K562 (cell line): Measurements from ENCODE around the gene DCTN2. TPM values are rescaled to one million over a fixed set of nuclear protein-coding genes. Genes with fewer than 3 reads are reported as not detected.
A peak's percentile ranks its signal among the peaks of the same experiment; 100 is the strongest.

Experiments used
- ARNT ChIP-seq, 2 experiments: fragments of 450-650 bp; IDR thresholded peaks; 2 replicates each; pipeline ENCODE4 v1.6.1; 2016; ENCODE audit warnings: mild to moderate bottlenecking in 1 of 2
- CEBPG ChIP-seq, 3 experiments: fragments of 200-800 bp in 1 of 3; sonication (Bioruptor generic) in 1 of 3; sonication (generic) in 1 of 3; formaldehyde crosslinking in 1 of 3; IDR thresholded peaks in 2 of 3; conservative IDR thresholded peaks in 1 of 3; 2 replicates each; pipeline versions ENCODE4 v1.6.1 to v1.8.0; 2016 to 2022; ENCODE audit warnings: missing compliant biosample characterization in 2 of 3, missing genetic modification characterization in 2 of 3, mild to moderate bottlenecking in 1 of 3, missing genetic modification reagents in 1 of 3
- DDX20 ChIP-seq: fragments of 450-650 bp; IDR thresholded peaks from 2 replicates; pipeline ENCODE4 v1.6.1; 2016; ENCODE audit warnings: missing genetic modification characterization, low read depth, mild to moderate bottlenecking, missing compliant biosample characterization, moderate library complexity
- E2F1 ChIP-seq: sonication (generic); formaldehyde crosslinking; IDR thresholded peaks from 2 replicates; pipeline ENCODE4 v1.8.1; 2023; ENCODE audit warnings: mild to moderate bottlenecking, missing genetic modification reagents, moderate library complexity
- HIVEP1 ChIP-seq: fragments of 250-450 bp; sonication (Bioruptor Pico); IDR thresholded peaks from 2 replicates; pipeline ENCODE4 v1.4.0; 2020; ENCODE audit warnings: mild to moderate bottlenecking
- HNRNPL ChIP-seq: fragments of 200-400 bp; formaldehyde crosslinking; IDR thresholded peaks from 2 replicates; pipeline ENCODE4 v1.6.1; 2017; ENCODE audit warnings: low read depth, mild to moderate bottlenecking, low read length
- MCM2 ChIP-seq: fragments of 450-650 bp; IDR thresholded peaks from 2 replicates; pipeline ENCODE4 v1.6.1; 2017; ENCODE audit warnings: low read depth, mild to moderate bottlenecking
- PCBP1 ChIP-seq: fragments of 200-400 bp; formaldehyde crosslinking; IDR thresholded peaks from 2 replicates; pipeline ENCODE4 v1.6.1; 2018; ENCODE audit warnings: mild to moderate bottlenecking, low read depth, low read length; ENCODE audit not compliant: poor library complexity, severe bottlenecking
- SMAD2 ChIP-seq: fragments of 150-350 bp; IDR thresholded peaks from 2 replicates; pipeline ENCODE4 v1.6.1; 2014; ENCODE audit warnings: low read depth, mild to moderate bottlenecking, low read length
- TRIM28 ChIP-seq: fragments of 450-650 bp; IDR thresholded peaks from 2 replicates; pipeline ENCODE4 v1.6.1; 2017
- ZNF274 ChIP-seq: IDR thresholded peaks from 2 replicates; pipeline ENCODE4 v1.6.1; 2011; ENCODE audit warnings: low read depth, mild to moderate bottlenecking, low read length, moderate library complexity, borderline replicate concordance
- ZNF316 ChIP-seq: fragments of 450-650 bp; IDR thresholded peaks from 2 replicates; pipeline ENCODE4 v1.6.1; 2016
- polyA plus RNA-seq, 8 experiments: library from polyadenylated mRNA; depleted of rRNA in 4 of 8; stranded (reverse) in 5 of 8; unstranded in 3 of 8; fragments of >200 nt; fragmentation: Nextera tagmentation in 2 of 8; fragmentation: Illumina TruSeq in 1 of 8; extraction: Ambion mirVana in 2 of 8; extraction: Trizol in 1 of 8; gene quantifications; 2 replicates each; pipeline versions ENCODE4 v1.2.1 to v1.2.3, GENCODE V29; 2011 to 2014; ENCODE audit warnings: inconsistent platforms in 1 of 8, missing spikeins in 1 of 8
- total RNA-seq, 7 experiments: library from RNA; depleted of rRNA in 6 of 7; stranded (reverse); fragments of >200 nt in 6 of 7; fragmentation: Illumina TruSeq in 2 of 7; extraction: Trizol in 2 of 7; gene quantifications; 2 replicates each; pipeline versions ENCODE4 v1.2.1 to v1.2.3, GENCODE V29; 2011 to 2021; ENCODE audit warnings: low replicate concordance in 1 of 7
- TF ChIP-seq, protein P1 (sequence below): fragments of 150-350 bp; IDR thresholded peaks from 2 replicates; pipeline ENCODE4 v1.6.1; 2014; ENCODE audit warnings: low read depth, mild to moderate bottlenecking, low read length, borderline replicate concordance
- TF ChIP-seq, protein P2 (sequence below): fragments of 450-650 bp; IDR thresholded peaks from 2 replicates; pipeline ENCODE4 v1.6.1; 2016
- TF ChIP-seq, protein P3 (sequence below): fragments of 450-650 bp; IDR thresholded peaks from 2 replicates; pipeline ENCODE4 v1.6.1; 2016; ENCODE audit warnings: low read depth, mild to moderate bottlenecking, moderate library complexity
- TF ChIP-seq, protein P4 (sequence below), 2 experiments: fragments of 450-650 bp in 1 of 2; IDR thresholded peaks; 2 replicates each; pipeline ENCODE4 v1.6.1; 2011 to 2017; ENCODE audit warnings: low read depth in 2 of 2, antibody characterized with exemption in 1 of 2, borderline replicate concordance in 1 of 2, low read length in 1 of 2, mild to moderate bottlenecking in 1 of 2, mixed read lengths in 1 of 2; ENCODE audit not compliant: control insufficient read depth in 1 of 2

The DCTN2 gene
- total and polyA plus RNA-seq, 9 of the 15 experiments (the other 6 are each of a cell fraction or from before 2014, with no cell fraction given): 43.6 to 270 (median 125) TPM

DNA sequence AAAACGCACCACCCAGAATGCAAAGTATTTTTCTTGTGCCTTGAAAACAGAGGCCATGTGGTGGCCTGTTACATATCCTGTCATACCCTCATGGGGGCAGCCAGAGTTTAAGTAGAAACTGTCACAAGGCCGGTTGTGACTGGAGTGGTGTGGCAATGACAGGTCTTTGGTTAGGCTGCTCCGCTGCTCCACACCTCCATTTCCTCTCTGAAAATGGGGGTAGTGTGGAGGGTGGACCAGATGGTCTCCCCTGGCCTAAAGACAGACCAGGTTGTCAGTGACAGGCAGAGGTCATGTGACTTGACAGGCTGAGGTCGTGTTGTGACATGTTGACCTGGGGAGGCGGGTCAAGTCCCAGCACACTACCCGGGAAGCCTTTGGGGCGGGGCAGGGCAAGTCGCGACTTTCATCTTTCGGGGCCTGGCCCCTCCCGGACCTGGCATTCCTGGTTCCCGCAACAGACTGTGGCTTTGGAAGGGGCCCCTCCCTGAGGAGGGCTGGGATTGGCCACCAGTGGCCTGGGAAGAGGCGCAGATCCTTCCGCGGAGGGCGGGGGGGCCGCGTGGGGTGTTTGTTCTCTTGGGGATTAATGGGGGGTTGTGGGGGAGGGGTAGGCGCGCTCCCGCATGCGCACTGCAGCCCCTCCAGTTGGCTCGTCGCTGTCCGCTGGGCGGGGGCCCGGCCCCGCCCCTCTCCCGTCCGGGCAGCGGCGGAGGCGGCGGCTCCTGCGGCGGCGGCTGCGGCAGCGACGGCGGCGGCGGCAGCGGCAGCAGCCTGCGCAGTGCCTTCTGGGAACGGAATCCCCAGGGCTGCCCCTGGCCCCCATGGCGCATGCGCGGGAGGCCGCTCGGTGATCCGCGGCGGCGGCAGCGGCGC is 24.7 kb downstream of the DCTN2 start, which contains the start of gene MBD6 (continued):
- TF ChIP-seq CEBPG (CRISPR knock-in tag; IDR thresholded peaks at IDR 0.05): peak; percentile 69; the same call in 1 of the 2 replicates
- TF ChIP-seq CEBPG (tag; conservative IDR thresholded peaks at IDR 0.05 in 1 of 2, IDR thresholded peaks at IDR 0.05 in 1 of 2): peak; percentile 32 to 68; a peak in 2 of 4 replicates
- TF ChIP-seq, protein P1, sequence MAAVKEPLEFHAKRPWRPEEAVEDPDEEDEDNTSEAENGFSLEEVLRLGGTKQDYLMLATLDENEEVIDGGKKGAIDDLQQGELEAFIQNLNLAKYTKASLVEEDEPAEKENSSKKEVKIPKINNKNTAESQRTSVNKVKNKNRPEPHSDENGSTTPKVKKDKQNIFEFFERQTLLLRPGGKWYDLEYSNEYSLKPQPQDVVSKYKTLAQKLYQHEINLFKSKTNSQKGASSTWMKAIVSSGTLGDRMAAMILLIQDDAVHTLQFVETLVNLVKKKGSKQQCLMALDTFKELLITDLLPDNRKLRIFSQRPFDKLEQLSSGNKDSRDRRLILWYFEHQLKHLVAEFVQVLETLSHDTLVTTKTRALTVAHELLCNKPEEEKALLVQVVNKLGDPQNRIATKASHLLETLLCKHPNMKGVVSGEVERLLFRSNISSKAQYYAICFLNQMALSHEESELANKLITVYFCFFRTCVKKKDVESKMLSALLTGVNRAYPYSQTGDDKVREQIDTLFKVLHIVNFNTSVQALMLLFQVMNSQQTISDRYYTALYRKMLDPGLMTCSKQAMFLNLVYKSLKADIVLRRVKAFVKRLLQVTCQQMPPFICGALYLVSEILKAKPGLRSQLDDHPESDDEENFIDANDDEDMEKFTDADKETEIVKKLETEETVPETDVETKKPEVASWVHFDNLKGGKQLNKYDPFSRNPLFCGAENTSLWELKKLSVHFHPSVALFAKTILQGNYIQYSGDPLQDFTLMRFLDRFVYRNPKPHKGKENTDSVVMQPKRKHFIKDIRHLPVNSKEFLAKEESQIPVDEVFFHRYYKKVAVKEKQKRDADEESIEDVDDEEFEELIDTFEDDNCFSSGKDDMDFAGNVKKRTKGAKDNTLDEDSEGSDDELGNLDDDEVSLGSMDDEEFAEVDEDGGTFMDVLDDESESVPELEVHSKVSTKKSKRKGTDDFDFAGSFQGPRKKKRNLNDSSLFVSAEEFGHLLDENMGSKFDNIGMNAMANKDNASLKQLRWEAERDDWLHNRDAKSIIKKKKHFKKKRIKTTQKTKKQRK: no peak
- TF ChIP-seq ZNF316: no peak
- no peak for TF ChIP-seq ZNF274
- no peak for TF ChIP-seq MCM2
- 0 out of 2 replicates have a peak, but pooled peaks have one; percentile 46 for TF ChIP-seq E2F1
- TF ChIP-seq TRIM28: peak; percentile 58; the same call in 1 of the 2 replicates
- TF ChIP-seq, protein P2, sequence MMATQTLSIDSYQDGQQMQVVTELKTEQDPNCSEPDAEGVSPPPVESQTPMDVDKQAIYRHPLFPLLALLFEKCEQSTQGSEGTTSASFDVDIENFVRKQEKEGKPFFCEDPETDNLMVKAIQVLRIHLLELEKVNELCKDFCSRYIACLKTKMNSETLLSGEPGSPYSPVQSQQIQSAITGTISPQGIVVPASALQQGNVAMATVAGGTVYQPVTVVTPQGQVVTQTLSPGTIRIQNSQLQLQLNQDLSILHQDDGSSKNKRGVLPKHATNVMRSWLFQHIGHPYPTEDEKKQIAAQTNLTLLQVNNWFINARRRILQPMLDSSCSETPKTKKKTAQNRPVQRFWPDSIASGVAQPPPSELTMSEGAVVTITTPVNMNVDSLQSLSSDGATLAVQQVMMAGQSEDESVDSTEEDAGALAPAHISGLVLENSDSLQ: peak; percentile 95
- TF ChIP-seq ARNT (IDR thresholded peaks at IDR 0.05): peak in 1 of 2 experiments; percentile 88; a peak in 3 of 4 replicates
- TF ChIP-seq PCBP1: no peak
- TF ChIP-seq, protein P3, sequence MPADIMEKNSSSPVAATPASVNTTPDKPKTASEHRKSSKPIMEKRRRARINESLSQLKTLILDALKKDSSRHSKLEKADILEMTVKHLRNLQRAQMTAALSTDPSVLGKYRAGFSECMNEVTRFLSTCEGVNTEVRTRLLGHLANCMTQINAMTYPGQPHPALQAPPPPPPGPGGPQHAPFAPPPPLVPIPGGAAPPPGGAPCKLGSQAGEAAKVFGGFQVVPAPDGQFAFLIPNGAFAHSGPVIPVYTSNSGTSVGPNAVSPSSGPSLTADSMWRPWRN: peak; percentile 57; the same call in 1 of the 2 replicates
- TF ChIP-seq SMAD2: no peak
- peak; percentile 91 for TF ChIP-seq HIVEP1 (CRISPR knock-in tag)
- TF ChIP-seq HNRNPL: no peak
- peak; percentile 66 for TF ChIP-seq DDX20 (tag)
- TF ChIP-seq, protein P4, sequence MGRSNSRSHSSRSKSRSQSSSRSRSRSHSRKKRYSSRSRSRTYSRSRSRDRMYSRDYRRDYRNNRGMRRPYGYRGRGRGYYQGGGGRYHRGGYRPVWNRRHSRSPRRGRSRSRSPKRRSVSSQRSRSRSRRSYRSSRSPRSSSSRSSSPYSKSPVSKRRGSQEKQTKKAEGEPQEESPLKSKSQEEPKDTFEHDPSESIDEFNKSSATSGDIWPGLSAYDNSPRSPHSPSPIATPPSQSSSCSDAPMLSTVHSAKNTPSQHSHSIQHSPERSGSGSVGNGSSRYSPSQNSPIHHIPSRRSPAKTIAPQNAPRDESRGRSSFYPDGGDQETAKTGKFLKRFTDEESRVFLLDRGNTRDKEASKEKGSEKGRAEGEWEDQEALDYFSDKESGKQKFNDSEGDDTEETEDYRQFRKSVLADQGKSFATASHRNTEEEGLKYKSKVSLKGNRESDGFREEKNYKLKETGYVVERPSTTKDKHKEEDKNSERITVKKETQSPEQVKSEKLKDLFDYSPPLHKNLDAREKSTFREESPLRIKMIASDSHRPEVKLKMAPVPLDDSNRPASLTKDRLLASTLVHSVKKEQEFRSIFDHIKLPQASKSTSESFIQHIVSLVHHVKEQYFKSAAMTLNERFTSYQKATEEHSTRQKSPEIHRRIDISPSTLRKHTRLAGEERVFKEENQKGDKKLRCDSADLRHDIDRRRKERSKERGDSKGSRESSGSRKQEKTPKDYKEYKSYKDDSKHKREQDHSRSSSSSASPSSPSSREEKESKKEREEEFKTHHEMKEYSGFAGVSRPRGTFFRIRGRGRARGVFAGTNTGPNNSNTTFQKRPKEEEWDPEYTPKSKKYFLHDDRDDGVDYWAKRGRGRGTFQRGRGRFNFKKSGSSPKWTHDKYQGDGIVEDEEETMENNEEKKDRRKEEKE (IDR thresholded peaks at IDR 0.05; ENCODE audit: borderline replicate concordance in 1 of 2, control insufficient read depth in 1 of 2, low read depth in 2 of 2, low read length in 1 of 2): no peak
